NCI-H128 (cell line): ENCODE data around the gene ERGIC3.

Source experiments
- DNase-seq: peaks from one replicate; lab custom pipeline; 2025; ENCODE audit not compliant: unreplicated experiment; lab: John Stamatoyannopoulos, UW

ERGIC3 gene

GRCh38 chr20:35560541-35560940 lies 18.7 kb downstream of the ERGIC3 start:
- no peak for DNase-seq

GRCh38 chr20:35561268-35561667 lies 19.4 kb downstream of the ERGIC3 start:
- DNase-seq, result peak; percentile 40

- no peak for DNase-seq
These were observed 19.8 kb downstream of the ERGIC3 start for GRCh38 chr20:35561671-35562070.

GRCh38 chr20:35562541-35563110 lies 20.7 kb downstream of the ERGIC3 start:
- no peak for DNase-seq

GRCh38 chr20:35563834-35564233 lies 22.0 kb downstream of the ERGIC3 start:
- no peak for DNase-seq

GRCh38 chr20:35564905-35565304 lies 23.0 kb downstream of the ERGIC3 start:
- DNase-seq, result no peak

- DNase-seq, result no peak
These were observed 26.8 kb downstream of the ERGIC3 start for GRCh38 chr20:35568645-35569044.

- DNase-seq, result no peak
These were observed 29.7 kb downstream of the ERGIC3 start for GRCh38 chr20:35571555-35571954.

- no peak for DNase-seq
These were observed 31.0 kb downstream of the ERGIC3 start for GRCh38 chr20:35572838-35573237.

GRCh38 chr20:35575958-35576357 lies 34.1 kb downstream of the ERGIC3 start:
- no peak for DNase-seq

- no peak for DNase-seq
These were observed 34.9 kb downstream of the ERGIC3 start for GRCh38 chr20:35576816-35577215.

- DNase-seq, result no peak
These were observed 36.6 kb downstream of the ERGIC3 start for GRCh38 chr20:35578469-35578868.

- DNase-seq, result no peak
These were observed 37.3 kb downstream of the ERGIC3 start for GRCh38 chr20:35579196-35579595.

GRCh38 chr20:35582131-35582530 lies 40.3 kb downstream of the ERGIC3 start:
- DNase-seq, result no peak

- DNase-seq, result no peak
These were observed 41.0 kb downstream of the ERGIC3 start for GRCh38 chr20:35582741-35583404.

GRCh38 chr20:35583636-35584560 lies 42.0 kb downstream of the ERGIC3 start:
- no peak for DNase-seq

GRCh38 chr20:35586751-35587425 lies 45.0 kb downstream of the ERGIC3 start:
- DNase-seq, result no peak

- no peak for DNase-seq
These were observed 45.6 kb downstream of the ERGIC3 start for GRCh38 chr20:35587436-35587835.

GRCh38 chr20:35588397-35588796 lies 46.5 kb downstream of the ERGIC3 start:
- DNase-seq, result no peak

GRCh38 chr20:35592339-35592974 lies 50.6 kb downstream of the ERGIC3 start:
- DNase-seq, result no peak

- DNase-seq, result no peak
These were observed 53.6 kb downstream of the ERGIC3 start for GRCh38 chr20:35595456-35595855.
